H1 (cell line): ENCODE measurements around the gene GTSE1. TPM values are rescaled to one million over a fixed set of nuclear protein-coding genes. Genes with fewer than 3 reads are reported as not detected.

Experiments
- CTCF ChIA-PET: fragments of 300-600 bp; sonication (Branson Sonifier 250); formaldehyde crosslinking; loops from one replicate; lab custom pipeline; 2021; ENCODE audit not compliant: partially characterized antibody; lab: Charles Lee
- POLR2A ChIA-PET: fragments of 300-600 bp; sonication (Branson Sonifier 250); formaldehyde crosslinking; loops from one replicate; lab custom pipeline; 2021; ENCODE audit warnings: inconsistent platforms; ENCODE audit not compliant: partially characterized antibody; lab: Charles Lee
- DNase-seq, 2 experiments: peaks; one replicate each; pipeline versions ENCODE4 v3.0.0 to v3.0.0-alpha.2; 2010 to 2022; ENCODE audit warnings: low spot score in 2 of 2, low read depth in 1 of 2, mixed read lengths in 1 of 2
- FAIRE-seq: peaks from 2 replicates; lab custom pipeline; 2011; peaks lifted over from hg19 to GRCh38; lab: Jason Lieb, UNC
- H2AFZ ChIP-seq: 2 replicates; pipeline ENCODE4 v1.8.1; 2012; ENCODE audit warnings: low read length, inconsistent platforms
- H2AK5ac ChIP-seq: 2 replicates; pipeline ENCODE4 v1.6.1; 2013; ENCODE audit warnings: low read depth, low read length
- H2BK120ac ChIP-seq: replicated peaks from 2 replicates; pipeline ENCODE3; 2013; ENCODE audit warnings: low read depth, low read length, inconsistent platforms
- H2BK12ac ChIP-seq: 2 replicates; pipeline ENCODE4 v1.6.1; 2013; ENCODE audit warnings: low read depth, low read length
- H2BK15ac ChIP-seq: 2 replicates; pipeline ENCODE4 v1.6.1; 2013; ENCODE audit warnings: low read length
- H2BK20ac ChIP-seq: 2 replicates; pipeline ENCODE4 v1.6.1; 2013; ENCODE audit warnings: low read length
- H2BK5ac ChIP-seq: 2 replicates; pipeline ENCODE4 v1.6.1; 2013; ENCODE audit warnings: low read depth, low read length
- H3K14ac ChIP-seq: 2 replicates; pipeline ENCODE4 v1.6.1; 2013; ENCODE audit warnings: inconsistent platforms; ENCODE audit not compliant: insufficient read length
- H3K18ac ChIP-seq: 2 replicates; pipeline ENCODE4 v1.6.1; 2013; ENCODE audit warnings: low read length; ENCODE audit errors: extremely low read depth
- H3K23ac ChIP-seq: 2 replicates; pipeline ENCODE4 v1.6.1; 2013; ENCODE audit warnings: inconsistent platforms; ENCODE audit not compliant: insufficient read length
- H3K23me2 ChIP-seq: 2 replicates; pipeline ENCODE4 v1.6.1; 2013; ENCODE audit warnings: low read depth, low read length
- H3K27ac ChIP-seq: 2 replicates; pipeline ENCODE4 v1.6.1; 2011; ENCODE audit warnings: low read depth, low read length, inconsistent platforms
- H3K27me3 ChIP-seq, 4 experiments: replicated peaks in 1 of 4; 1 replicate in 1 of 4; 2 replicates in 3 of 4; pipeline versions ENCODE4 v1.6.1 to v1.8.1; 2011 to 2013; ENCODE audit warnings: low read length in 3 of 4, mild to moderate bottlenecking in 3 of 4, inconsistent platforms in 2 of 4, mixed read lengths in 2 of 4, moderate library complexity in 1 of 4; ENCODE audit not compliant: control insufficient read depth in 3 of 4, insufficient read depth in 3 of 4; ENCODE audit errors: extremely low read depth in 1 of 4
- H3K36me3 ChIP-seq, 4 experiments: 2 replicates each; pipeline versions ENCODE4 v1.6.1 to v1.8.1; 2011 to 2013; ENCODE audit warnings: mild to moderate bottlenecking in 4 of 4, low read length in 3 of 4, moderate library complexity in 2 of 4, control low read depth in 1 of 4, inconsistent platforms in 1 of 4; ENCODE audit not compliant: insufficient read depth in 4 of 4, control insufficient read depth in 2 of 4
- H3K4ac ChIP-seq: replicated peaks from 2 replicates; pipeline ENCODE3; 2013; ENCODE audit warnings: low read length, low read depth, mixed read lengths, inconsistent platforms; ENCODE audit not compliant: insufficient read length
- H3K4me1 ChIP-seq, 4 experiments: replicated peaks in 1 of 4; 1 replicate in 1 of 4; 2 replicates in 3 of 4; pipeline versions ENCODE4 v1.6.1 to v1.8.1; 2011 to 2013; ENCODE audit warnings: low read length in 3 of 4, inconsistent platforms in 2 of 4, mixed read lengths in 1 of 4; ENCODE audit not compliant: insufficient read depth in 4 of 4, control insufficient read depth in 3 of 4
- H3K4me2 ChIP-seq, 2 experiments: 2 replicates each; pipeline versions ENCODE4 v1.6.1 to v1.8.1; 2011 to 2013; ENCODE audit warnings: low read depth in 2 of 2, low read length in 2 of 2, control low read depth in 1 of 2, inconsistent platforms in 1 of 2, mild to moderate bottlenecking in 1 of 2; ENCODE audit not compliant: insufficient read depth in 1 of 2
- H3K4me3 ChIP-seq, 4 experiments: fragments of 200-600, 300-600 bp in 1 of 4; sonication (generic), shearing (Covaris generic), sonication (Bioruptor Twin) in 1 of 4; 2 replicates each; pipeline versions ENCODE4 v1.5.1 to v1.8.1; 2011 to 2016; ENCODE audit warnings: low read length in 4 of 4, low read depth in 3 of 4, control low read depth in 2 of 4, inconsistent platforms in 2 of 4, mild to moderate bottlenecking in 2 of 4, mixed read lengths in 1 of 4, moderate library complexity in 1 of 4; ENCODE audit not compliant: insufficient read depth in 2 of 4; ENCODE audit errors: extremely low read depth in 1 of 4
- H3K56ac ChIP-seq: replicated peaks from 2 replicates; pipeline ENCODE3; 2013; ENCODE audit warnings: low read depth, mild to moderate bottlenecking, mixed read lengths, low read length, inconsistent platforms; ENCODE audit not compliant: insufficient read length
- H3K79me1 ChIP-seq: 2 replicates; pipeline ENCODE4 v1.6.1; 2013; ENCODE audit warnings: low read depth, low read length, control low read depth
- H3K79me2 ChIP-seq, 2 experiments: 2 replicates each; pipeline versions ENCODE4 v1.6.1 to v1.8.1; 2012 to 2013; ENCODE audit warnings: low read length in 2 of 2, mild to moderate bottlenecking in 2 of 2, inconsistent platforms in 1 of 2; ENCODE audit not compliant: insufficient read depth in 2 of 2, control insufficient read depth in 1 of 2
- H3K9ac ChIP-seq, 4 experiments: replicated peaks in 1 of 4; 1 replicate in 1 of 4; 2 replicates in 3 of 4; pipeline versions ENCODE4 v1.6.1 to v1.8.1; 2011 to 2013; ENCODE audit warnings: low read depth in 3 of 4, low read length in 3 of 4, control low read depth in 2 of 4, mild to moderate bottlenecking in 2 of 4, moderate library complexity in 2 of 4, inconsistent platforms in 1 of 4; ENCODE audit errors: extremely low read depth in 1 of 4
- H3K9me3 ChIP-seq, 2 experiments: 2 replicates each; pipeline versions ENCODE4 v1.6.1 to v1.8.1; 2012 to 2013; ENCODE audit warnings: mild to moderate bottlenecking in 2 of 2, moderate library complexity in 2 of 2, control low read depth in 1 of 2, inconsistent platforms in 1 of 2, low read depth in 1 of 2, low read length in 1 of 2, mixed read lengths in 1 of 2; ENCODE audit not compliant: insufficient read depth in 2 of 2
- H4K20me1 ChIP-seq, 2 experiments: replicated peaks in 1 of 2; 2 replicates each; pipeline versions ENCODE3 to v1.8.1; 2011 to 2013; ENCODE audit warnings: inconsistent platforms in 2 of 2, low read length in 2 of 2, mild to moderate bottlenecking in 1 of 2; ENCODE audit not compliant: insufficient read depth in 2 of 2, control insufficient read depth in 1 of 2
- H4K5ac ChIP-seq: 2 replicates; pipeline ENCODE4 v1.6.1; 2013; ENCODE audit warnings: low read length, low read depth, mixed read lengths, inconsistent platforms; ENCODE audit not compliant: insufficient read length
- H4K8ac ChIP-seq: 2 replicates; pipeline ENCODE4 v1.8.0; 2013; ENCODE audit warnings: mild to moderate bottlenecking, moderate library complexity, low read length, inconsistent platforms; ENCODE audit not compliant: insufficient read depth; ENCODE audit errors: extremely low read depth
- H4K91ac ChIP-seq: replicated peaks from 2 replicates; pipeline ENCODE3; 2013; ENCODE audit warnings: low read length, mixed read lengths, inconsistent platforms; ENCODE audit not compliant: insufficient read length
- CBX8 ChIP-seq: fragments of 300-800, 300-1000 bp; sonication (generic); IDR thresholded peaks from 2 replicates; pipeline ENCODE4 v1.7.1; 2016; ENCODE audit warnings: low read depth, low read length, borderline replicate concordance
- GABPA ChIP-seq: IDR thresholded peaks from 2 replicates; pipeline ENCODE4 v1.6.1; 2011; ENCODE audit warnings: mild to moderate bottlenecking, low read length, moderate library complexity, borderline replicate concordance; ENCODE audit not compliant: insufficient read depth
- KDM1A ChIP-seq: fragments of 200-600, 300-600 bp; sonication (generic); IDR thresholded peaks from 2 replicates; pipeline ENCODE4 v1.7.1; 2016; ENCODE audit warnings: mild to moderate bottlenecking, low read length, borderline replicate concordance
- SIRT6 ChIP-seq: IDR thresholded peaks from one replicate; pipeline ENCODE4 v1.7.1; 2012; ENCODE audit warnings: low read length, inconsistent platforms
- YY1 ChIP-seq: IDR thresholded peaks from 2 replicates; pipeline ENCODE4 v1.6.1; 2011; ENCODE audit warnings: low read depth, mild to moderate bottlenecking, low read length
- WGBS, 2 experiments: shearing (Covaris generic) in 1 of 2; methylation state at CpG; one replicate each; pipeline versions ENCODE4 v1.1.6 to v1.1.7; 2013 to 2015; ENCODE audit warnings: low lambda C conversion rate in 2 of 2, mixed read lengths in 2 of 2, inconsistent platforms in 1 of 2, low coverage in 1 of 2, missing lambda C conversion rate in 1 of 2; ENCODE audit not compliant: insufficient replicate concordance in 2 of 2, insufficient coverage in 1 of 2, insufficient read length in 1 of 2; ENCODE audit errors: extremely low coverage in 1 of 2, missing lambda C conversion rate in 1 of 2; 5-methylcytosine and 5-hydroxymethylcytosine counted together
- polyA plus RNA-seq, 7 experiments: library from polyadenylated mRNA; depleted of rRNA in 3 of 7; stranded (reverse) in 5 of 7; unstranded in 2 of 7; fragments of >200 nt in 5 of 7; fragments of 200-250 nt in 2 of 7; gene quantifications; 1 replicate in 5 of 7; 2 replicates in 1 of 7; 4 replicates in 1 of 7; pipeline versions ENCODE4 v1.2.1 to v1.2.3, GENCODE V29; 2011 to 2013; ENCODE audit warnings: missing spikeins in 2 of 7, mixed read lengths in 2 of 7
- total RNA-seq: library from RNA; stranded (reverse); fragmentation: NEBNext Ultra II Directional; extraction: Animal tissue kit (Norgen Biotek cat#: 25700); gene quantifications from 2 replicates; pipeline ENCODE4 v1.2.1, GENCODE V29; 2021

Gene GTSE1
- total and polyA plus RNA-seq, 2 of the 8 experiments (the other 6 are each of a cell fraction or from before 2014, with no cell fraction given) = 17.5 to 38.6 TPM

GRCh38 chr22:46377525-46378425 lies 81.1 kb downstream of the GTSE1 start:
- H3K79me1 ChIP-seq = no peaks in the 10 kb centered on the region
- H3K23me2 ChIP-seq = no peaks in the 10 kb centered on the region
- ChIA-PET POLR2A (interaction anchor here (1.5 kb wide), 2 partner anchors 11 to 66 kb away, joined by 3 read pairs; no protein-coding TSS in a partner anchor), CTCF (interaction anchor here (0.6 to 2.9 kb wide), 8 partner anchors 10 to 174 kb away, joined by 3 to 16 read pairs (median 4); no protein-coding TSS in a partner anchor)
- peak; percentile 27 to 73 for DNase-seq
- no peaks in the 10 kb centered on the region for H3K27me3 ChIP-seq
- H4K8ac ChIP-seq = no peak overlapping the region
- H2BK120ac ChIP-seq = no peak overlapping the region
- H2AFZ ChIP-seq = no peak overlapping the region
- no peak overlapping the region for H3K9ac ChIP-seq
- H2BK5ac ChIP-seq = peak overlapping the region; percentile 73; the same call in 1 of the 2 replicates
- WGBS, 2 experiments = 32% methylated on average over 27 of the region's 27 CpGs; no CpG with 5 or more reads in 1 of the 2 experiments
- peak overlapping the region; percentile 78 for H3K18ac ChIP-seq
- peaks cover 0 to 30% (median 27%) of the 10 kb centered on the region in 4 experiments; a peak in 6 of 7 replicates for H3K4me1 ChIP-seq
- H3K56ac ChIP-seq = no peak overlapping the region
- no peak overlapping the region for H3K14ac ChIP-seq
- no peak overlapping the region for H2BK15ac ChIP-seq
- H3K36me3 ChIP-seq = peaks cover 0 to 6% (median 1%) of the 10 kb centered on the region in 4 experiments; a peak in 4 of 8 replicates
- H3K27ac ChIP-seq = 0 out of 2 replicates have a peak overlapping the region, but pooled peaks have one; percentile 14
- H4K20me1 ChIP-seq = peaks cover 0 to 3% of the 10 kb centered on the region in 2 experiments
- peak overlapping the region; percentile 98; the same call in 1 of the 2 replicates for H2AK5ac ChIP-seq
- peak overlapping the region; percentile 11 to 59 for H3K4me2 ChIP-seq
- 0 out of 2 replicates have a peak overlapping the region, but pooled peaks have one; percentile 94 for H2BK12ac ChIP-seq
- FAIRE-seq = peak; percentile 60
- no peak overlapping the region for H2BK20ac ChIP-seq
- H3K79me2 ChIP-seq = no peaks in the 10 kb centered on the region
- H3K4me3 ChIP-seq = peak overlapping the region in 1 of 4 experiments; percentile 38; a peak in 4 of 8 replicates
- H3K4ac ChIP-seq = no peak overlapping the region
- H4K91ac ChIP-seq = peak overlapping the region; percentile 80
- no peak overlapping the region for H4K5ac ChIP-seq
- no peaks in the 10 kb centered on the region for H3K9me3 ChIP-seq
- H3K23ac ChIP-seq = no peak overlapping the region
- no peak for TF ChIP-seq CBX8
- TF ChIP-seq YY1 = peak; percentile 65
- no peak for TF ChIP-seq GABPA
- no peak for TF ChIP-seq SIRT6
- peak; percentile 54; the same call in 1 of the 2 replicates for TF ChIP-seq KDM1A
